ENCODE results near the gene ILRUN. TPM values are rescaled to one million over a fixed set of nuclear protein-coding genes. Genes with fewer than 3 reads are reported as not detected.
A peak's percentile ranks its signal among the peaks of the same experiment; 100 is the strongest.
"Not testable (repeated sequence)": the region's sequence is repeated elsewhere in the genome, so short reads cannot be mapped to it uniquely, and the experiment has no call there.

Gene ILRUN
- total and polyA plus RNA-seq, 2 experiments from 2014 or later: 17.6 to 80.1 TPM

- H4K20me1 ChIP-seq (replicated peaks; ENCODE audit: insufficient read depth); H3K9me2 ChIP-seq (ENCODE audit: insufficient read depth); H3F3A ChIP-seq (replicated peaks; ENCODE audit: low read depth); H3K4me3 ChIP-seq; H3K27me3 Mint-ChIP-seq (ENCODE audit: insufficient read depth, low read depth, poor library complexity); H3K36me3 Mint-ChIP-seq (ENCODE audit: low read depth); H3K36me3 ChIP-seq (ENCODE audit: insufficient read depth); DNase-seq (ENCODE audit: low spot score); H3K27ac ChIP-seq (ENCODE audit: low read depth); H2AFZ ChIP-seq; ATAC-seq; H3K27me3 ChIP-seq (ENCODE audit: insufficient read depth); H3K4me3 Mint-ChIP-seq; H3K9me3 Mint-ChIP-seq: not testable (repeated sequence)
- H3K27ac Mint-ChIP-seq: peak overlapping the region; percentile 94; the same call in 1 of the 2 replicates
- H3K4me1 Mint-ChIP-seq: peaks cover 28% of the 10 kb centered on the region
- Histone ChIP-seq H3K4me1 (ENCODE audit: insufficient read depth) (peaks cover 21% of the 10 kb centered on the region), H3K79me2 (replicated peaks; ENCODE audit: insufficient read depth) (peaks cover 70% of the 10 kb centered on the region), H3K4me2 (peak overlapping the region; percentile 40; the same call in 1 of the 2 replicates)
Measured at GRCh38 chr6:34655876-34656377, 40.6 kb downstream of the ILRUN start.

- Histone ChIP-seq H3K4me3 (no peak overlapping the region), H2AFZ (no peak overlapping the region), H3K27me3 (ENCODE audit: insufficient read depth) (no peaks in the 10 kb centered on the region), H3K4me2 (no peak overlapping the region), H3K36me3 (ENCODE audit: insufficient read depth) (no peaks in the 10 kb centered on the region), H3K9me2 (ENCODE audit: insufficient read depth) (no peaks in the 10 kb centered on the region), H4K20me1 (replicated peaks; ENCODE audit: insufficient read depth) (peaks cover 7% of the 10 kb centered on the region), H3K4me1 (ENCODE audit: insufficient read depth) (peaks cover 21% of the 10 kb centered on the region), H3F3A (replicated peaks; ENCODE audit: low read depth) (no peaks in the 10 kb centered on the region), H3K79me2 (replicated peaks; ENCODE audit: insufficient read depth) (peaks cover 70% of the 10 kb centered on the region), H3K27ac (ENCODE audit: low read depth) (no peak overlapping the region)
- H3K36me3 Mint-ChIP-seq (ENCODE audit: low read depth): peaks cover 8% of the 10 kb centered on the region; the same call in 2 of the 3 replicates
- peaks cover 27% of the 10 kb centered on the region for H3K4me1 Mint-ChIP-seq
- no peak overlapping the region for H3K27ac Mint-ChIP-seq
- H3K9me3 Mint-ChIP-seq: no peaks in the 10 kb centered on the region
- no peak for DNase-seq (ENCODE audit: low spot score)
- peaks cover 3% of the 10 kb centered on the region for H3K27me3 Mint-ChIP-seq (ENCODE audit: insufficient read depth, low read depth, poor library complexity)
- no peak for ATAC-seq
- no peak overlapping the region for H3K4me3 Mint-ChIP-seq
- TF ChIP-seq ZNF114 (CRISPR knock-in tag; IDR thresholded peaks at IDR 0.05): no peak
- TF ChIP-seq ZNF462 (CRISPR knock-in tag; IDR thresholded peaks at IDR 0.05): no peak
- no peak for TF ChIP-seq REST (IDR thresholded peaks at IDR 0.05; ENCODE audit: unreplicated experiment)
- TF ChIP-seq POLR2AphosphoS5 (IDR thresholded peaks at IDR 0.05; ENCODE audit: low read depth): no peak
- no peak for TF ChIP-seq CTCF (conservative IDR thresholded peaks at IDR 0.05; ENCODE audit: low read depth in 2 of 2)
- no peak for TF ChIP-seq EZH2 (IDR thresholded peaks at IDR 0.05; ENCODE audit: low read depth, unreplicated experiment)
- no peak for TF ChIP-seq ETS1 (IDR thresholded peaks at IDR 0.05)
- TF ChIP-seq JUNB (IDR thresholded peaks at IDR 0.05; ENCODE audit: unreplicated experiment): no peak
Measured at GRCh38 chr6:34654061-34654710, 42.4 kb downstream of the ILRUN start.

All from GM23338 (cell line).